ENCODE data around the gene TNKS1BP1. TPM values are rescaled to one million over a fixed set of nuclear protein-coding genes. Genes with fewer than 3 reads are reported as not detected.
A peak's percentile ranks its signal among the peaks of the same experiment; 100 is the strongest.

TNKS1BP1 gene
- total and polyA plus RNA-seq, 7 donors, result 26.4 to 133 (median 43.8) TPM

GRCh38 chr11:57316017-57316416, 8.7 kb downstream of the TNKS1BP1 start:
- 77 to 82% methylated on average over 3 of the region's 3 CpGs for WGBS, 2 donors
- peaks cover 33 to 74% (median 38%) of the 10 kb centered on the region in 4 donors for H3K36me3 ChIP-seq

GRCh38 chr11:57315491-57315890, 9.3 kb downstream of the TNKS1BP1 start:
- no peak for TF ChIP-seq POLR2A (IDR thresholded peaks at IDR 0.05)
- TF ChIP-seq CTCF (IDR thresholded peaks at IDR 0.05), result no peak
- no peak for TF ChIP-seq EP300 (IDR thresholded peaks at IDR 0.05)
- TF ChIP-seq POLR2AphosphoS5 (IDR thresholded peaks at IDR 0.05), result no peak
- 30 to 58% methylated on average over 8 of the region's 8 CpGs for WGBS, 2 donors
- no peak overlapping the region for H3K4me3 ChIP-seq
- peaks cover 33 to 68% (median 38%) of the 10 kb centered on the region in 4 donors for H3K36me3 ChIP-seq
- no peaks in the 10 kb centered on the region for H3K27me3 ChIP-seq
- peaks cover 0 to 58% (median 42%) of the 10 kb centered on the region in 4 donors for H3K4me1 ChIP-seq
- intact Hi-C loops (cut with DNase I), result no loop called here
- H3K9me3 ChIP-seq, result no peaks in the 10 kb centered on the region
- DNase-seq, result no peak
- H3K27ac ChIP-seq, result peak overlapping the region in 3 of 4 donors; percentile 31 to 50 (median 34)

More at GRCh38 chr11:57316017-57316416, 8.7 kb downstream of the TNKS1BP1 start:
- no peak for DNase-seq
- Histone ChIP-seq H3K27me3 (no peaks in the 10 kb centered on the region), H3K9me3 (no peaks in the 10 kb centered on the region), H3K27ac (peak overlapping the region in 3 of 4 donors; percentile 31 to 50 (median 34)), H3K4me3 (no peak overlapping the region), H3K4me1 (peaks cover 0 to 54% (median 41%) of the 10 kb centered on the region in 4 donors)
- TF ChIP-seq CTCF (IDR thresholded peaks at IDR 0.05), result no peak
- no peak for TF ChIP-seq POLR2A (IDR thresholded peaks at IDR 0.05)
- no peak for TF ChIP-seq POLR2AphosphoS5 (IDR thresholded peaks at IDR 0.05)
- no peak for TF ChIP-seq EP300 (IDR thresholded peaks at IDR 0.05)
- intact Hi-C loops (cut with DNase I), result no loop called here

GRCh38 chr11:57314221-57314973, 10.4 kb downstream of the TNKS1BP1 start:
- H3K9me3 ChIP-seq, result no peaks in the 10 kb centered on the region
- no peaks in the 10 kb centered on the region for H3K27me3 ChIP-seq
- H3K4me3 ChIP-seq, result no peak overlapping the region
- no peak overlapping the region for H3K27ac ChIP-seq
- 78 to 89% methylated on average over 15 of the region's 15 CpGs for WGBS, 2 donors
- peaks cover 0 to 58% (median 48%) of the 10 kb centered on the region in 4 donors for H3K4me1 ChIP-seq
- no peak for TF ChIP-seq POLR2A (IDR thresholded peaks at IDR 0.05)
- no peak for TF ChIP-seq EP300 (IDR thresholded peaks at IDR 0.05)
- no peak for TF ChIP-seq POLR2AphosphoS5 (IDR thresholded peaks at IDR 0.05)
- TF ChIP-seq CTCF (IDR thresholded peaks at IDR 0.05), result no peak
- peaks cover 35 to 68% (median 40%) of the 10 kb centered on the region in 4 donors for H3K36me3 ChIP-seq
- DNase-seq, result peak; percentile 60
- intact Hi-C loops (cut with DNase I), result no loop called here

GRCh38 chr11:57313788-57314135, 11.0 kb downstream of the TNKS1BP1 start:
- no peaks in the 10 kb centered on the region for H3K27me3 ChIP-seq
- peaks cover 0 to 63% (median 52%) of the 10 kb centered on the region in 4 donors for H3K4me1 ChIP-seq
- peaks cover 38 to 73% (median 40%) of the 10 kb centered on the region in 4 donors for H3K36me3 ChIP-seq
- H3K27ac ChIP-seq, result peak overlapping the region in 2 of 4 donors; percentile 13 to 90
- no peak for DNase-seq
- TF ChIP-seq EP300 (IDR thresholded peaks at IDR 0.05) (no peak), CTCF (IDR thresholded peaks at IDR 0.05) (no peak), POLR2AphosphoS5 (IDR thresholded peaks at IDR 0.05) (no peak), POLR2A (IDR thresholded peaks at IDR 0.05) (no peak)
- H3K9me3 ChIP-seq, result no peaks in the 10 kb centered on the region
- WGBS, 2 donors, result 81 to 82% methylated on average over 8 of the region's 8 CpGs
- H3K4me3 ChIP-seq, result no peak overlapping the region
- intact Hi-C loops (cut with DNase I), result no loop called here
